Fibroblast of mammary gland (primary cell): ENCODE measurements around the gene PI4KA.

ENCODE experiments used
- DNase-seq: peaks from one replicate; pipeline ENCODE4 v3.0.0-alpha.2; 2010; ENCODE audit warnings: low read depth
- H3K4me3 ChIP-seq: 2 replicates; pipeline ENCODE4 v1.5.1; 2011; ENCODE audit warnings: low read depth, mild to moderate bottlenecking, low read length, moderate library complexity; ENCODE audit not compliant: control insufficient read depth
- CTCF ChIP-seq: conservative IDR thresholded peaks from 2 replicates; pipeline ENCODE4 v1.5.1; 2011; ENCODE audit warnings: low read depth, low read length, inconsistent platforms; ENCODE audit not compliant: control insufficient read depth, insufficient read depth

The PI4KA gene

GRCh38 chr22:20798974-20799373 lies 59.6 kb downstream of the PI4KA start:
- no peak for DNase-seq
- no peak for TF ChIP-seq CTCF
- no peak overlapping the region for H3K4me3 ChIP-seq

- no peak for TF ChIP-seq CTCF
These were observed 60.4 kb downstream of the PI4KA start for GRCh38 chr22:20798218-20798617.

DNA sequence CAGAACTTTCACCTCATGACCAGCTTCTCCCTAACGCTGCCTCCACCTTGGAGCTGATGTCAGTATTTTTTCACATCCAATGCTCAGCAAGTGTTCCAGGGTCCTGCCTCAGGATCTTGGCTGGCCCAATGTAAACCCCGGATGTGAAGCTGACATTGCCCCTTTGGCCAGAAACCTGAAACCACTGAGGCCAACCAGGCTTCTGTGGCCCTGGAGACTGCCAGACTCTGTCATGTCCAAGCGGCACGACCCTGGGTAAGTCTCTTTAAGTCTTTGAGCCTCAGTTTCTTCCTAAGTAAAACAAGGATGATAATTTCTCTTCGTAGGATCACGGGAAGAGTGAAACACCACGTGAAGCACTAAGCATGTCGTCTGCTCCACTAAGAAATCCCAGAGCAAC lies 61.9 kb downstream of the PI4KA start:
- TF ChIP-seq CTCF, result no peak
- no peak overlapping the region for H3K4me3 ChIP-seq
- no peak for DNase-seq

More at GRCh38 chr22:20798218-20798617, 60.4 kb downstream of the PI4KA start:
- no peak overlapping the region for H3K4me3 ChIP-seq
- DNase-seq, result no peak

- no peak for TF ChIP-seq CTCF
- DNase-seq, result no peak
These were observed 63.8 kb downstream of the PI4KA start for GRCh38 chr22:20794650-20795413.

GRCh38 chr22:20793748-20794649 lies 64.6 kb downstream of the PI4KA start:
- no peak for DNase-seq
- TF ChIP-seq CTCF, result no peak
- no peak overlapping the region for H3K4me3 ChIP-seq

More at GRCh38 chr22:20794650-20795413, 63.8 kb downstream of the PI4KA start:
- no peak overlapping the region for H3K4me3 ChIP-seq

- no peak for DNase-seq
- no peak for TF ChIP-seq CTCF
- H3K4me3 ChIP-seq, result no peak overlapping the region
These were observed 65.5 kb downstream of the PI4KA start for GRCh38 chr22:20792966-20793728.
